HepG2 (cell line): ENCODE data around the gene C14orf119. TPM values are rescaled to one million over a fixed set of nuclear protein-coding genes. Genes with fewer than 3 reads are reported as not detected.
A peak's percentile ranks its signal among the peaks of the same experiment; 100 is the strongest.

Experiments
- ARNT ChIP-seq: fragments of 450-650 bp; IDR thresholded peaks from 2 replicates; pipeline ENCODE4 v1.6.1; 2017
- ATF2 ChIP-seq: sonication (generic); formaldehyde crosslinking; IDR thresholded peaks from 2 replicates; pipeline ENCODE4 v1.4.0; 2020; ENCODE audit warnings: missing genetic modification reagents
- DNMT1 ChIP-seq: sonication (generic); formaldehyde crosslinking; IDR thresholded peaks from 2 replicates; pipeline ENCODE4 v1.5.1; 2020; ENCODE audit warnings: mild to moderate bottlenecking, missing genetic modification reagents
- DZIP1 ChIP-seq: sonication (generic); formaldehyde crosslinking; IDR thresholded peaks from 2 replicates; pipeline ENCODE4 v1.5.0; 2020; ENCODE audit warnings: mild to moderate bottlenecking, missing genetic modification reagents
- ERF ChIP-seq: IDR thresholded peaks from 2 replicates; pipeline ENCODE4 v1.6.1; 2018; ENCODE audit warnings: missing biosample characterization, missing genetic modification reagents
- HDAC1 ChIP-seq: sonication (generic); formaldehyde crosslinking; IDR thresholded peaks from 2 replicates; pipeline ENCODE4 v1.5.1; 2020; ENCODE audit warnings: mild to moderate bottlenecking, missing genetic modification reagents
- HNF4A ChIP-seq: sonication (generic); formaldehyde crosslinking; IDR thresholded peaks from 2 replicates; pipeline ENCODE4 v1.4.0; 2020; ENCODE audit warnings: missing genetic modification reagents
- HOXA7 ChIP-seq: sonication (generic); formaldehyde crosslinking; IDR thresholded peaks from 2 replicates; pipeline ENCODE4 v1.8.1; 2022; ENCODE audit warnings: mild to moderate bottlenecking, missing genetic modification reagents, moderate library complexity
- IKZF4 ChIP-seq: sonication (generic); formaldehyde crosslinking; IDR thresholded peaks from 2 replicates; pipeline ENCODE4 v1.5.1; 2020; ENCODE audit warnings: borderline replicate concordance, mild to moderate bottlenecking, low read depth, missing genetic modification reagents; ENCODE audit errors: not compliant biosample characterization
- JUND ChIP-seq: sonication (generic); formaldehyde crosslinking; IDR thresholded peaks from 2 replicates; pipeline ENCODE4 v1.8.0; 2022; ENCODE audit warnings: mild to moderate bottlenecking, missing genetic modification reagents
- KAT2B ChIP-seq: fragments of 150-350 bp; IDR thresholded peaks from 2 replicates; pipeline ENCODE4 v1.6.1; 2014; ENCODE audit warnings: low read depth, low read length, borderline replicate concordance
- NFE2 ChIP-seq: sonication (generic); formaldehyde crosslinking; IDR thresholded peaks from 2 replicates; pipeline ENCODE4 v1.4.0; 2020; ENCODE audit warnings: missing genetic modification reagents
- PHB2 ChIP-seq: fragments of 450-650 bp; IDR thresholded peaks from 2 replicates; pipeline ENCODE4 v1.6.1; 2018; ENCODE audit not compliant: partially characterized antibody
- PPARG ChIP-seq: conservative IDR thresholded peaks from 2 replicates; pipeline ENCODE4 v1.6.1; 2016; ENCODE audit warnings: missing biosample characterization, missing genetic modification reagents
- SIX1 ChIP-seq: sonication (generic); formaldehyde crosslinking; IDR thresholded peaks from 2 replicates; pipeline ENCODE4 v1.4.0; 2020; ENCODE audit warnings: missing genetic modification reagents, borderline replicate concordance
- TMF1 ChIP-seq: sonication (generic); formaldehyde crosslinking; IDR thresholded peaks from 2 replicates; pipeline ENCODE4 v1.8.1; 2022; ENCODE audit warnings: low read depth, missing genetic modification reagents
- ZBTB3 ChIP-seq: sonication (generic); formaldehyde crosslinking; IDR thresholded peaks from 2 replicates; pipeline ENCODE4 v1.4.0; 2020; ENCODE audit warnings: low read depth, mild to moderate bottlenecking, moderate library complexity, missing genetic modification reagents, borderline replicate concordance
- ZBTB7A ChIP-seq: sonication (generic); formaldehyde crosslinking; IDR thresholded peaks from 2 replicates; pipeline ENCODE4 v1.8.0; 2022; ENCODE audit warnings: mild to moderate bottlenecking, missing genetic modification reagents
- ZNF446 ChIP-seq: sonication (generic); formaldehyde crosslinking; IDR thresholded peaks from 2 replicates; pipeline ENCODE4 v1.5.0; 2020; ENCODE audit warnings: mild to moderate bottlenecking, missing genetic modification reagents
- ZNF776 ChIP-seq: sonication (generic); formaldehyde crosslinking; IDR thresholded peaks from 2 replicates; pipeline ENCODE4 v1.4.0; 2020; ENCODE audit warnings: mild to moderate bottlenecking, missing genetic modification reagents
- ZNF883 ChIP-seq: sonication (generic); formaldehyde crosslinking; IDR thresholded peaks from 2 replicates; pipeline ENCODE4 v1.5.1; 2020; ENCODE audit warnings: mild to moderate bottlenecking, missing genetic modification reagents; ENCODE audit errors: not compliant biosample characterization
- ZSCAN25 ChIP-seq: sonication (generic); formaldehyde crosslinking; IDR thresholded peaks from 2 replicates; pipeline ENCODE4 v1.8.0; 2022; ENCODE audit warnings: mild to moderate bottlenecking, missing genetic modification reagents
- polyA plus RNA-seq, 8 experiments: library from polyadenylated mRNA; depleted of rRNA in 3 of 8; stranded (reverse) in 7 of 8; unstranded in 1 of 8; fragments of >200 nt; fragmentation: Illumina TruSeq in 4 of 8; extraction: Trizol in 4 of 8; gene quantifications; 2 replicates each; pipeline versions ENCODE4 v1.2.1 to v1.2.3, GENCODE V29; 2011 to 2016; ENCODE audit warnings: low read depth in 4 of 8, missing spikeins in 1 of 8, mixed read lengths in 1 of 8; ENCODE audit not compliant: insufficient read depth in 1 of 8
- total RNA-seq, 5 experiments: library from RNA; depleted of rRNA; stranded (reverse); fragments of >200 nt; fragmentation: Illumina TruSeq; extraction: Trizol; gene quantifications; 2 replicates each; pipeline ENCODE4 v1.2.3, GENCODE V29; 2016; ENCODE audit warnings: low read depth in 1 of 5
- TF ChIP-seq, protein P1 (sequence below): sonication (generic); formaldehyde crosslinking; IDR thresholded peaks from 2 replicates; pipeline ENCODE4 v1.4.0; 2020; ENCODE audit warnings: missing genetic modification reagents
- TF ChIP-seq, protein P2 (sequence below): IDR thresholded peaks from 2 replicates; pipeline ENCODE4 v1.6.1; 2016; ENCODE audit warnings: low read depth

C14orf119 gene
- total and polyA plus RNA-seq, 2 of the 13 experiments (the other 11 are each of a cell fraction or from before 2014, with no cell fraction given): 117 to 206 TPM

GRCh38 chr14:23094666-23095195, 574 bp upstream of the C14orf119 start, which contains the start of gene ACIN1 (continued):
- TF ChIP-seq ERF (CRISPR knock-in tag) (peak; percentile 85), JUND (0 out of 2 replicates have a peak, but pooled peaks have one; percentile 73), ARNT (no peak), PHB2 (no peak), ZBTB7A (CRISPR knock-in tag) (no peak; the same call in none of the 2 replicates), KAT2B (no peak), DZIP1 (CRISPR knock-in tag) (peak; percentile 89; the same call in 1 of the 2 replicates), HNF4A (peak; percentile 69; the same call in 1 of the 2 replicates), ZSCAN25 (peak; percentile 91), SIX1 (CRISPR knock-in tag) (peak; percentile 67; the same call in 1 of the 2 replicates), IKZF4 (CRISPR knock-in tag) (peak; percentile 96), TMF1 (CRISPR knock-in tag) (peak; percentile 99), ZNF776 (CRISPR knock-in tag) (peak; percentile 99), HDAC1 (CRISPR knock-in tag) (peak; percentile 88), ZNF883 (peak; percentile 99), ZBTB3 (CRISPR knock-in tag) (no peak; the same call in none of the 2 replicates), DNMT1 (CRISPR knock-in tag) (peak; percentile 100), NFE2 (CRISPR knock-in tag) (no peak), HOXA7 (CRISPR knock-in tag) (no peak), ATF2 (CRISPR knock-in tag) (peak; percentile 63; the same call in 1 of the 2 replicates), ZNF446 (CRISPR knock-in tag) (peak; percentile 99), PPARG (CRISPR knock-in tag) (no peak)
- TF ChIP-seq, protein P1, sequence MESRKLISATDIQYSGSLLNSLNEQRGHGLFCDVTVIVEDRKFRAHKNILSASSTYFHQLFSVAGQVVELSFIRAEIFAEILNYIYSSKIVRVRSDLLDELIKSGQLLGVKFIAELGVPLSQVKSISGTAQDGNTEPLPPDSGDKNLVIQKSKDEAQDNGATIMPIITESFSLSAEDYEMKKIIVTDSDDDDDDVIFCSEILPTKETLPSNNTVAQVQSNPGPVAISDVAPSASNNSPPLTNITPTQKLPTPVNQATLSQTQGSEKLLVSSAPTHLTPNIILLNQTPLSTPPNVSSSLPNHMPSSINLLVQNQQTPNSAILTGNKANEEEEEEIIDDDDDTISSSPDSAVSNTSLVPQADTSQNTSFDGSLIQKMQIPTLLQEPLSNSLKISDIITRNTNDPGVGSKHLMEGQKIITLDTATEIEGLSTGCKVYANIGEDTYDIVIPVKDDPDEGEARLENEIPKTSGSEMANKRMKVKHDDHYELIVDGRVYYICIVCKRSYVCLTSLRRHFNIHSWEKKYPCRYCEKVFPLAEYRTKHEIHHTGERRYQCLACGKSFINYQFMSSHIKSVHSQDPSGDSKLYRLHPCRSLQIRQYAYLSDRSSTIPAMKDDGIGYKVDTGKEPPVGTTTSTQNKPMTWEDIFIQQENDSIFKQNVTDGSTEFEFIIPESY (CRISPR knock-in tag): no peak; the same call in none of the 2 replicates
- TF ChIP-seq, protein P2, sequence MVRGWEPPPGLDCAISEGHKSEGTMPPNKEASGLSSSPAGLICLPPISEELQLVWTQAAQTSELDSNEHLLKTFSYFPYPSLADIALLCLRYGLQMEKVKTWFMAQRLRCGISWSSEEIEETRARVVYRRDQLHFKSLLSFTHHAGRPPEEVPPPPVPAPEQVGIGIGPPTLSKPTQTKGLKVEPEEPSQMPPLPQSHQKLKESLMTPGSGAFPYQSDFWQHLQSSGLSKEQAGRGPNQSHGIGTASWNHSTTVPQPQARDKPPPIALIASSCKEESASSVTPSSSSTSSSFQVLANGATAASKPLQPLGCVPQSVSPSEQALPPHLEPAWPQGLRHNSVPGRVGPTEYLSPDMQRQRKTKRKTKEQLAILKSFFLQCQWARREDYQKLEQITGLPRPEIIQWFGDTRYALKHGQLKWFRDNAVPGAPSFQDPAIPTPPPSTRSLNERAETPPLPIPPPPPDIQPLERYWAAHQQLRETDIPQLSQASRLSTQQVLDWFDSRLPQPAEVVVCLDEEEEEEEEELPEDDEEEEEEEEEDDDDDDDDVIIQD (CRISPR knock-in tag): no peak
